ENCODE results near the gene PRCC.

Gene PRCC

DNA sequence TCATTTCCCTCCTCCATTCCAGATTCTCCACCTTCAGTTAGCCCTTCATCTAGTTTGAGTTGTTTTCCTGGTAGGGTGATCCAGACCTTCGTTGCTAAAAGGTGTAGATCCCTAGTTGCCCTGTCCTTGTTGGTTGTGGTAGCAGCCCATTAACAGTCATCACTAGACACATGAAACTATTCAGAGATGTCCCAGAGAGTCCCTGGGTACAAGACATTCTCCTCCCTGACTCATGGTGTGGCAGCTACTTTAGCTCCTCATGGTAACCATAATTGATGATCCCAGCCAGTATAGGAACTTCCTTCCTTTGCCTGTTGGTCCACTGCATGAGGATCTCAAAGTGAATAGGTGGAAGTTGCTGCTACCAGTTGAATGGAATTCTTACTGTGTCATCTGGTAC lies 55.3 kb downstream of the PRCC start:
- H3K4me3 ChIP-seq (ENCODE audit: low read depth in 1 of 2, low read length in 2 of 2) = no peak overlapping the region
- no peaks in the 10 kb centered on the region for H3K4me1 ChIP-seq (ENCODE audit: control insufficient read depth in 1 of 2, insufficient read depth in 2 of 2, low read length in 2 of 2)
- H3K9me3 ChIP-seq (ENCODE audit: control insufficient read depth in 1 of 2, low read length in 2 of 2) = no peaks in the 10 kb centered on the region
- no peak overlapping the region for H3K27ac ChIP-seq (ENCODE audit: low read length)
- no peaks in the 10 kb centered on the region for H3K36me3 ChIP-seq (ENCODE audit: control insufficient read depth in 1 of 2, insufficient read depth in 2 of 2, low read length in 2 of 2)
- no peaks in the 10 kb centered on the region for H3K27me3 ChIP-seq (ENCODE audit: low read depth, low read length)

- H3K4me1 ChIP-seq (ENCODE audit: control insufficient read depth in 1 of 2, insufficient read depth in 2 of 2, low read length in 2 of 2) = no peaks in the 10 kb centered on the region
- no peak overlapping the region for H3K27ac ChIP-seq (ENCODE audit: low read length)
- no peaks in the 10 kb centered on the region for H3K9me3 ChIP-seq (ENCODE audit: control insufficient read depth in 1 of 2, low read length in 2 of 2)
- H3K27me3 ChIP-seq (ENCODE audit: low read depth, low read length) = no peaks in the 10 kb centered on the region
- no peak overlapping the region for H3K4me3 ChIP-seq (ENCODE audit: low read depth in 1 of 2, low read length in 2 of 2)
- no peaks in the 10 kb centered on the region for H3K36me3 ChIP-seq (ENCODE audit: control insufficient read depth in 1 of 2, insufficient read depth in 2 of 2, low read length in 2 of 2)
Observed at GRCh38 chr1:156823210-156823790, 56.0 kb downstream of the PRCC start.

GRCh38 chr1:156826630-156827029 lies 59.3 kb downstream of the PRCC start:
- Histone ChIP-seq H3K9me3 (ENCODE audit: control insufficient read depth in 1 of 2, low read length in 2 of 2) (no peaks in the 10 kb centered on the region), H3K27ac (ENCODE audit: low read length) (no peak overlapping the region), H3K27me3 (ENCODE audit: low read depth, low read length) (no peaks in the 10 kb centered on the region), H3K4me3 (ENCODE audit: low read depth in 1 of 2, low read length in 2 of 2) (no peak overlapping the region), H3K36me3 (ENCODE audit: control insufficient read depth in 1 of 2, insufficient read depth in 2 of 2, low read length in 2 of 2) (no peaks in the 10 kb centered on the region), H3K4me1 (ENCODE audit: control insufficient read depth in 1 of 2, insufficient read depth in 2 of 2, low read length in 2 of 2) (no peaks in the 10 kb centered on the region)

GRCh38 chr1:156828400-156829124 lies 61.2 kb downstream of the PRCC start:
- Histone ChIP-seq H3K36me3 (ENCODE audit: control insufficient read depth in 1 of 2, insufficient read depth in 2 of 2, low read length in 2 of 2) (no peaks in the 10 kb centered on the region), H3K27me3 (ENCODE audit: low read depth, low read length) (no peaks in the 10 kb centered on the region), H3K9me3 (ENCODE audit: control insufficient read depth in 1 of 2, low read length in 2 of 2) (no peaks in the 10 kb centered on the region), H3K27ac (ENCODE audit: low read length) (no peak overlapping the region), H3K4me3 (ENCODE audit: low read depth in 1 of 2, low read length in 2 of 2) (no peak overlapping the region), H3K4me1 (ENCODE audit: control insufficient read depth in 1 of 2, insufficient read depth in 2 of 2, low read length in 2 of 2) (no peaks in the 10 kb centered on the region)

DNA sequence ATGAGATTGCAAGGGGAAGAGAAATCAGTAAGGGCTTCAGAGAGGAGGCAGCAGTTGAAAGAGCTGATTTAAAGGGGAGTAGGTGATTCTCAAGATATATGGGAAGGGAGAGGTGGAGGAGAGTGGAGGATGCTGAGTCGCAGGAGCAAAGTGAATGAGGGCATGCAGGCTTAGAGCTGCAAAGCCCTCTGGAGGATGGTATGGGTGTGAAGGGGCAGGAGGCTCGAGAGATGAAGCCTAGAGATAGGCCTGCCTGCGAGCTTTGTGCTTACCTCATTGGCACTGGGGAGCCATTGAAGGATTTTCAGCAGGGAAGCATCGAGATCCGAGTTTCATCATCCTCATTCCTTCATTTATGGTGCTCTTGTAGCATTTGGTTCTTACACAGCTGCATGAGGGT lies 65.1 kb downstream of the PRCC start:
- Histone ChIP-seq H3K4me1 (ENCODE audit: control insufficient read depth in 1 of 2, insufficient read depth in 2 of 2, low read length in 2 of 2) (no peaks in the 10 kb centered on the region), H3K27ac (ENCODE audit: low read length) (no peak overlapping the region), H3K27me3 (ENCODE audit: low read depth, low read length) (no peaks in the 10 kb centered on the region), H3K36me3 (ENCODE audit: control insufficient read depth in 1 of 2, insufficient read depth in 2 of 2, low read length in 2 of 2) (no peaks in the 10 kb centered on the region), H3K4me3 (ENCODE audit: low read depth in 1 of 2, low read length in 2 of 2) (no peak overlapping the region), H3K9me3 (ENCODE audit: control insufficient read depth in 1 of 2, low read length in 2 of 2) (no peaks in the 10 kb centered on the region)

DNA sequence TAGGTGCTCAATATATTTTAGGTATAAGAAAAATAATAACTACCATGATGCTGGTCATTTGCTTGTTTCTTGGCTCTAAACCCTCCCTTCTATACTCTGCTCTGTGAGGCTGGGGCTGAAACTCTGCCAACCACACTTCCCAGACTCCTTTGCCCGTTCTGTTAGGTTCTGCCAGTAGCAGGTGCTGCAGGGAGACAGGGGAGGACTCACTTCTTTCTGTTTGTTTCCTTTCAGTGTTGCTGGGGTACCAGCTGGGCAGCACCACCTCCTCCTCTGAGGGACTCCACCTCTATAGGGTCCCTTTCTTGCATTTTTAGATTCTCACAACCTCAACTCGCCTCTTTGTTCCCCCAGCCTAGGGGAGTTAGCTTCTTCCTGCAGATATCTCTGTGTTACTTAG lies 66.3 kb downstream of the PRCC start:
- no peak overlapping the region for H3K27ac ChIP-seq (ENCODE audit: low read length)
- no peaks in the 10 kb centered on the region for H3K9me3 ChIP-seq (ENCODE audit: control insufficient read depth in 1 of 2, low read length in 2 of 2)
- no peak overlapping the region for H3K4me3 ChIP-seq (ENCODE audit: low read depth in 1 of 2, low read length in 2 of 2)
- H3K4me1 ChIP-seq (ENCODE audit: control insufficient read depth in 1 of 2, insufficient read depth in 2 of 2, low read length in 2 of 2) = no peaks in the 10 kb centered on the region
- peaks cover 2% of the 10 kb centered on the region for H3K27me3 ChIP-seq (ENCODE audit: low read depth, low read length)
- H3K36me3 ChIP-seq (ENCODE audit: control insufficient read depth in 1 of 2, insufficient read depth in 2 of 2, low read length in 2 of 2) = no peaks in the 10 kb centered on the region

DNA sequence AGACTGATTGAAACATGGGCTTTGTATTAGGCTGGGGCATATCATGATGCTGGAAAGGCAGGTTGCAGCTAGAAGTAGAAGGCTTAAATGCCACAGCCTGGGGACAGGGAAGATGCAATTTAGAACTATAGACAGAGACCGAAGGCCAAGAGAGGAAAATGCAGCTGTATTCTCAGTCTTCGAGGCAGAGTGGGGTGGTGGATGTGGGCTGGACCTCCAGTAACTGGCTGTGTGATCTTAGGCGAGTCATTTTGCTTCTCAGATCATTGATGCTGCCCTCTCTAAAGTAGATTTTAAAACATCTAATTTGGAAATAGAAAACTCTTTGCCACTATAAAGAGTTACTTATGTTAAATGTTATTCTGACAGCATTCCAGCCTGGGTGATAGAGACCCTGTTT lies 67.0 kb downstream of the PRCC start:
- Histone ChIP-seq H3K4me3 (ENCODE audit: low read depth in 1 of 2, low read length in 2 of 2) (no peak overlapping the region), H3K27me3 (ENCODE audit: low read depth, low read length) (peaks cover 6% of the 10 kb centered on the region), H3K36me3 (ENCODE audit: control insufficient read depth in 1 of 2, insufficient read depth in 2 of 2, low read length in 2 of 2) (no peaks in the 10 kb centered on the region), H3K4me1 (ENCODE audit: control insufficient read depth in 1 of 2, insufficient read depth in 2 of 2, low read length in 2 of 2) (no peaks in the 10 kb centered on the region), H3K27ac (ENCODE audit: low read length) (no peak overlapping the region), H3K9me3 (ENCODE audit: control insufficient read depth in 1 of 2, low read length in 2 of 2) (no peaks in the 10 kb centered on the region)

GRCh38 chr1:156836041-156836654 lies 68.8 kb downstream of the PRCC start:
- peaks cover 6% of the 10 kb centered on the region for H3K27me3 ChIP-seq (ENCODE audit: low read depth, low read length)
- no peaks in the 10 kb centered on the region for H3K36me3 ChIP-seq (ENCODE audit: control insufficient read depth in 1 of 2, insufficient read depth in 2 of 2, low read length in 2 of 2)
- H3K9me3 ChIP-seq (ENCODE audit: control insufficient read depth in 1 of 2, low read length in 2 of 2) = no peaks in the 10 kb centered on the region
- no peak overlapping the region for H3K27ac ChIP-seq (ENCODE audit: low read length)
- H3K4me3 ChIP-seq (ENCODE audit: low read depth in 1 of 2, low read length in 2 of 2) = no peak overlapping the region
- H3K4me1 ChIP-seq (ENCODE audit: control insufficient read depth in 1 of 2, insufficient read depth in 2 of 2, low read length in 2 of 2) = no peaks in the 10 kb centered on the region

GRCh38 chr1:156836892-156837291 lies 69.6 kb downstream of the PRCC start:
- Histone ChIP-seq H3K9me3 (ENCODE audit: control insufficient read depth in 1 of 2, low read length in 2 of 2) (no peaks in the 10 kb centered on the region), H3K4me1 (ENCODE audit: control insufficient read depth in 1 of 2, insufficient read depth in 2 of 2, low read length in 2 of 2) (no peaks in the 10 kb centered on the region), H3K36me3 (ENCODE audit: control insufficient read depth in 1 of 2, insufficient read depth in 2 of 2, low read length in 2 of 2) (no peaks in the 10 kb centered on the region), H3K4me3 (ENCODE audit: low read depth in 1 of 2, low read length in 2 of 2) (no peak overlapping the region), H3K27me3 (ENCODE audit: low read depth, low read length) (peaks cover 6% of the 10 kb centered on the region), H3K27ac (ENCODE audit: low read length) (no peak overlapping the region)

GRCh38 chr1:156838972-156839371 lies 71.6 kb downstream of the PRCC start:
- Histone ChIP-seq H3K4me3 (ENCODE audit: low read depth in 1 of 2, low read length in 2 of 2) (no peak overlapping the region), H3K36me3 (ENCODE audit: control insufficient read depth in 1 of 2, insufficient read depth in 2 of 2, low read length in 2 of 2) (no peaks in the 10 kb centered on the region), H3K4me1 (ENCODE audit: control insufficient read depth in 1 of 2, insufficient read depth in 2 of 2, low read length in 2 of 2) (no peaks in the 10 kb centered on the region), H3K27ac (ENCODE audit: low read length) (no peak overlapping the region), H3K9me3 (ENCODE audit: control insufficient read depth in 1 of 2, low read length in 2 of 2) (no peaks in the 10 kb centered on the region), H3K27me3 (ENCODE audit: low read depth, low read length) (peaks cover 23% of the 10 kb centered on the region)

GRCh38 chr1:156839426-156840109 lies 72.2 kb downstream of the PRCC start:
- Histone ChIP-seq H3K27me3 (ENCODE audit: low read depth, low read length) (peaks cover 28% of the 10 kb centered on the region), H3K9me3 (ENCODE audit: control insufficient read depth in 1 of 2, low read length in 2 of 2) (no peaks in the 10 kb centered on the region), H3K36me3 (ENCODE audit: control insufficient read depth in 1 of 2, insufficient read depth in 2 of 2, low read length in 2 of 2) (no peaks in the 10 kb centered on the region), H3K4me3 (ENCODE audit: low read depth in 1 of 2, low read length in 2 of 2) (no peak overlapping the region), H3K4me1 (ENCODE audit: control insufficient read depth in 1 of 2, insufficient read depth in 2 of 2, low read length in 2 of 2) (no peaks in the 10 kb centered on the region), H3K27ac (ENCODE audit: low read length) (no peak overlapping the region)
